SK-N-SH treated with all-trans-retinoic acid at 6 μM for 48 hours (cell line): ENCODE results near the gene TGFBI.

Source experiments
- ARNTL ChIP-seq: fragments of 450-650 bp; formaldehyde crosslinking; IDR thresholded peaks from 2 replicates; pipeline ENCODE4 v1.5.0; 2020; ENCODE audit warnings: low read depth, mild to moderate bottlenecking, moderate library complexity, borderline replicate concordance
- BACH2 ChIP-seq: fragments of 250-450 bp; sonication (Bioruptor Pico); IDR thresholded peaks from 2 replicates; pipeline ENCODE4 v1.9.0; 2021; ENCODE audit warnings: mild to moderate bottlenecking, borderline replicate concordance
- ESRRG ChIP-seq: fragments of 250-450 bp; sonication (Bioruptor Pico); IDR thresholded peaks from 2 replicates; pipeline ENCODE4 v1.6.1; 2021; ENCODE audit warnings: mild to moderate bottlenecking
- GLIS3 ChIP-seq: fragments of 250-450 bp; sonication (Bioruptor Pico); IDR thresholded peaks from 2 replicates; pipeline ENCODE4 v1.5.0; 2020; ENCODE audit warnings: mild to moderate bottlenecking, moderate library complexity
- ISL1 ChIP-seq: fragments of 250-450 bp; sonication (Bioruptor Pico); IDR thresholded peaks from 2 replicates; pipeline ENCODE4 v2.1.2; 2022; ENCODE audit warnings: mild to moderate bottlenecking, moderate library complexity
- RARB ChIP-seq: fragments of 250-450 bp; sonication (Bioruptor Pico); IDR thresholded peaks from 2 replicates; pipeline ENCODE4 v1.8.0; 2021; ENCODE audit warnings: mild to moderate bottlenecking, moderate library complexity
- SNAI2 ChIP-seq: fragments of 250-450 bp; sonication (Bioruptor Pico); IDR thresholded peaks from 2 replicates; pipeline ENCODE4 v1.5.0; 2020; ENCODE audit warnings: mild to moderate bottlenecking, moderate library complexity
- ZFP3 ChIP-seq: fragments of 250-450 bp; sonication (Bioruptor Pico); IDR thresholded peaks from 2 replicates; pipeline ENCODE4 v1.5.0; 2020; ENCODE audit warnings: mild to moderate bottlenecking, moderate library complexity
- ZNF70 ChIP-seq: fragments of 450-650 bp; formaldehyde crosslinking; IDR thresholded peaks from 2 replicates; pipeline ENCODE4 v1.5.0; 2020; ENCODE audit warnings: mild to moderate bottlenecking, moderate library complexity
- ZNF8 ChIP-seq: fragments of 450-650 bp; formaldehyde crosslinking; IDR thresholded peaks from 2 replicates; pipeline ENCODE4 v1.5.0; 2020; ENCODE audit warnings: mild to moderate bottlenecking, moderate library complexity
- TF ChIP-seq, protein P1 (sequence below): fragments of 250-450 bp; sonication (Bioruptor Pico); IDR thresholded peaks from 2 replicates; pipeline ENCODE4 v1.8.0; 2020; ENCODE audit warnings: mild to moderate bottlenecking, moderate library complexity, borderline replicate concordance
- TF ChIP-seq, protein P2 (sequence below): fragments of 250-450 bp; sonication (Bioruptor Pico); IDR thresholded peaks from 2 replicates; pipeline ENCODE4 v1.5.1; 2020; ENCODE audit warnings: low read depth, mild to moderate bottlenecking, moderate library complexity

DNA sequence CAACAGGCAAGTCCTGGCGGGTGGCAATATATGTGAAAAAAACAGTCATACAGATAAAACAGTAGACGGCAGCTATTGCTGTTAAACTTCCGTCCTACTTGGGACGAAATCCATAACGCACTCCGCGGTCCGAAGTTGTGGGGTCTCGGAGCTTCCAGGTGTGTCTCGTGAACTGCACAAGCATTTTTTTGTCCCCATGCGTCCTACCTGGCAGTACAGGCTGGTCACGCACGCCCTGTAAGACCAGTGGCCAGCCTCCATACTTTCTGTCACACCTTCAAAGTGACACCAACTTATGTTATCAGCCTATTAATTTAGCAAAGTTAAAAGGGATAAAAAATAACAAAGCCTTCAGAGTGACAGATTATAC, 51.3 kb downstream of the TGFBI start:
- TF ChIP-seq, protein P1, sequence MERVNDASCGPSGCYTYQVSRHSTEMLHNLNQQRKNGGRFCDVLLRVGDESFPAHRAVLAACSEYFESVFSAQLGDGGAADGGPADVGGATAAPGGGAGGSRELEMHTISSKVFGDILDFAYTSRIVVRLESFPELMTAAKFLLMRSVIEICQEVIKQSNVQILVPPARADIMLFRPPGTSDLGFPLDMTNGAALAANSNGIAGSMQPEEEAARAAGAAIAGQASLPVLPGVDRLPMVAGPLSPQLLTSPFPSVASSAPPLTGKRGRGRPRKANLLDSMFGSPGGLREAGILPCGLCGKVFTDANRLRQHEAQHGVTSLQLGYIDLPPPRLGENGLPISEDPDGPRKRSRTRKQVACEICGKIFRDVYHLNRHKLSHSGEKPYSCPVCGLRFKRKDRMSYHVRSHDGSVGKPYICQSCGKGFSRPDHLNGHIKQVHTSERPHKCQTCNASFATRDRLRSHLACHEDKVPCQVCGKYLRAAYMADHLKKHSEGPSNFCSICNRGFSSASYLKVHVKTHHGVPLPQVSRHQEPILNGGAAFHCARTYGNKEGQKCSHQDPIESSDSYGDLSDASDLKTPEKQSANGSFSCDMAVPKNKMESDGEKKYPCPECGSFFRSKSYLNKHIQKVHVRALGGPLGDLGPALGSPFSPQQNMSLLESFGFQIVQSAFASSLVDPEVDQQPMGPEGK (CRISPR knock-in tag): no peak
- TF ChIP-seq SNAI2 (CRISPR knock-in tag): no peak
- TF ChIP-seq ISL1: no peak
- TF ChIP-seq ESRRG (CRISPR knock-in tag): no peak
- TF ChIP-seq, protein P2, sequence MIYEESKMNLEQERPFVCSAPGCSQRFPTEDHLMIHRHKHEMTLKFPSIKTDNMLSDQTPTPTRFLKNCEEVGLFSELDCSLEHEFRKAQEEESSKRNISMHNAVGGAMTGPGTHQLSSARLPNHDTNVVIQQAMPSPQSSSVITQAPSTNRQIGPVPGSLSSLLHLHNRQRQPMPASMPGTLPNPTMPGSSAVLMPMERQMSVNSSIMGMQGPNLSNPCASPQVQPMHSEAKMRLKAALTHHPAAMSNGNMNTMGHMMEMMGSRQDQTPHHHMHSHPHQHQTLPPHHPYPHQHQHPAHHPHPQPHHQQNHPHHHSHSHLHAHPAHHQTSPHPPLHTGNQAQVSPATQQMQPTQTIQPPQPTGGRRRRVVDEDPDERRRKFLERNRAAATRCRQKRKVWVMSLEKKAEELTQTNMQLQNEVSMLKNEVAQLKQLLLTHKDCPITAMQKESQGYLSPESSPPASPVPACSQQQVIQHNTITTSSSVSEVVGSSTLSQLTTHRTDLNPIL: no peak
- no peak for TF ChIP-seq ZNF70 (CRISPR knock-in tag)
- TF ChIP-seq BACH2: no peak
- no peak for TF ChIP-seq ZFP3 (CRISPR knock-in tag)
- no peak for TF ChIP-seq ZNF8 (CRISPR knock-in tag)
- no peak for TF ChIP-seq RARB
- TF ChIP-seq ARNTL: no peak
- no peak for TF ChIP-seq GLIS3 (CRISPR knock-in tag)
